GM10266 (cell line): Measurements from ENCODE around the gene IL3RA.
A peak's percentile ranks its signal among the peaks of the same experiment; 100 is the strongest.
"Not testable (repeated sequence)": the region's sequence is repeated elsewhere in the genome, so short reads cannot be mapped to it uniquely, and the experiment has no call there.

Experiments used
- DNase-seq: peaks from one replicate; pipeline ENCODE4 v3.0.0; 2012; ENCODE audit errors: extremely low spot score
- CTCF ChIP-seq: IDR thresholded peaks from 2 replicates; pipeline ENCODE4 v1.5.1; 2012; ENCODE audit warnings: mild to moderate bottlenecking, low read depth; ENCODE audit not compliant: control insufficient read depth, insufficient read depth; ENCODE audit errors: missing control alignments

IL3RA gene

GRCh38 chrX:1316527-1316926, 20.1 kb upstream of the IL3RA start:
- no peak for DNase-seq
- TF ChIP-seq CTCF = no peak

DNA sequence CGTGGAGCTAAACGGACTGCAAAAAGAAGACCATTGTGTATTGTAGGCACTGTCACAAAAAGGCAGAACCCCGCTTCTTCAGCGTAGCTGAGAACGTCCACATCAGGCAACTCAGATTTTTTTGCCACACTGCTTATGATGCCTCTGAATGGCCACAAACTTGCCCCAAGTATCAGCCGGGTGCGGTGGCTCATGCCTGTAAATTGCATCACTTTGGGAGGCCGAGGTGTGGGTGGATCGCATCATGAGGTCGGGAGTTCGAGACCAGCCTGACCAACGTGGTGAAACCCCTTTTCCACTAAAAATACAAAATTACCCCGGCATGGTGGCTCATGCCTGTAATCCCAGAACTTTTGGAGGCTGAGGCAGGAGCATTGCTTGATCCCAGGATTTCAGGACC, 14.9 kb upstream of the IL3RA start:
- TF ChIP-seq CTCF = no peak

GRCh38 chrX:1322393-1322792, 14.2 kb upstream of the IL3RA start:
- no peak for DNase-seq
- TF ChIP-seq CTCF = no peak

More for the DNA sequence above, 14.9 kb upstream of the IL3RA start:
- DNase-seq = no peak

DNA sequence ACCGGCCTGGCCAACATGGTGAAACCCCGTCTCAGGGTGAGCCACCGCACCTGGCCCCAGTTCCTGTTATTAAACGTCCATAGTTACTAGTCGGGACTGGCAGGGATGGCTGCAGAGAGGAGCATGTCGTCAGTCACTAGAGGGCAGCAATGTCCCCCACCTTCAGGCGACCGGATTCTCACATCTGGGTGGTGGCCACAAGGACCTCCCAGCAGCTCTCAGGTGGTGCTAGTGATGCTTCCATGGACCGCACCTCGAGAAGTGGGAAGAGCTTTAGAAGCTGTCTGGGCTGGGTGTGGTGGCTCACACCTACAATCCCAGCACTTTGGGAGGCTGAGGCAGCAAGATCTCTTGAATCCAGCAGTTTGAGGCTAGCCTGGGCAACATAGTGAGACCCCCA, 13.3 kb upstream of the IL3RA start:
- peak; percentile 77 for DNase-seq
- TF ChIP-seq CTCF = peak; percentile 71

GRCh38 chrX:1325515-1326116, 11.0 kb upstream of the IL3RA start:
- no peak for DNase-seq
- no peak for TF ChIP-seq CTCF

DNA sequence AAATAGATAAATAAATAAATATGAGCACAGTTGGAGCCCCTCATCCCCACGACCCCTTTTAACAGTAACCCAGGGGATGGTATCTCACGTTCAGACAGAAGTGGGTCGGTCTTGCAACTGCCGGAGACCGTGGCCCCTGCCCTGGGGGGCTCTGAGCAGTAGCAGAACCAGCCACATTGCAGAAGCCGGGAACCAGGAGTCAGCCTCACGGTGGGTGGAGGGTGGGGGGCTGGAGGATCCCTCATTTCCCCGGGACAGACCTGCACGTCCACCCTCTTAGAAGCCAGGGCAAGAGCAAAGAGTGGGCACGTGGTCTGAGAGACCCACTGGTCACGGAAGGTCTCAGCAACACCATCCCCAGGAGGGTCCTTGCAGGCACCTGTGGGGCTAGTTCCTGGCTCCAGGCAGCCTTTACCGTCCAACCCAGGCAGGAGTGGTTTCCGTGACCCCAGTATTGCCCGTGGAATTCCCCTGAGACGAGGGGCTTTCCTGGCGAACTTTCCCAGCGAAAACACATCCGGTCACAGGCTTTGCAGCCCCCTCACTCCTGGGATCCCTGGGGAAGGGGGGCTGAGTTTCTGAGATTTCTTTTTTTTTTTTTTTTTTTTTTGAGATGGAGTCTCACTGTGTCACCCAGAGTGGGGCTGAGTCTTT, 8.8 kb upstream of the IL3RA start:
- DNase-seq = peak; percentile 59
- TF ChIP-seq CTCF = no peak

- TF ChIP-seq CTCF = no peak
- no peak for DNase-seq
Measured at GRCh38 chrX:1330605-1331004, 6.0 kb upstream of the IL3RA start.

GRCh38 chrX:1332433-1332832, 4.2 kb upstream of the IL3RA start:
- not testable (repeated sequence) for DNase-seq
